ENCODE results near the gene TRIO.
"Not testable (repeated sequence)": the region's sequence is repeated elsewhere in the genome, so short reads cannot be mapped to it uniquely, and the experiment has no call there.

The TRIO gene

DNA sequence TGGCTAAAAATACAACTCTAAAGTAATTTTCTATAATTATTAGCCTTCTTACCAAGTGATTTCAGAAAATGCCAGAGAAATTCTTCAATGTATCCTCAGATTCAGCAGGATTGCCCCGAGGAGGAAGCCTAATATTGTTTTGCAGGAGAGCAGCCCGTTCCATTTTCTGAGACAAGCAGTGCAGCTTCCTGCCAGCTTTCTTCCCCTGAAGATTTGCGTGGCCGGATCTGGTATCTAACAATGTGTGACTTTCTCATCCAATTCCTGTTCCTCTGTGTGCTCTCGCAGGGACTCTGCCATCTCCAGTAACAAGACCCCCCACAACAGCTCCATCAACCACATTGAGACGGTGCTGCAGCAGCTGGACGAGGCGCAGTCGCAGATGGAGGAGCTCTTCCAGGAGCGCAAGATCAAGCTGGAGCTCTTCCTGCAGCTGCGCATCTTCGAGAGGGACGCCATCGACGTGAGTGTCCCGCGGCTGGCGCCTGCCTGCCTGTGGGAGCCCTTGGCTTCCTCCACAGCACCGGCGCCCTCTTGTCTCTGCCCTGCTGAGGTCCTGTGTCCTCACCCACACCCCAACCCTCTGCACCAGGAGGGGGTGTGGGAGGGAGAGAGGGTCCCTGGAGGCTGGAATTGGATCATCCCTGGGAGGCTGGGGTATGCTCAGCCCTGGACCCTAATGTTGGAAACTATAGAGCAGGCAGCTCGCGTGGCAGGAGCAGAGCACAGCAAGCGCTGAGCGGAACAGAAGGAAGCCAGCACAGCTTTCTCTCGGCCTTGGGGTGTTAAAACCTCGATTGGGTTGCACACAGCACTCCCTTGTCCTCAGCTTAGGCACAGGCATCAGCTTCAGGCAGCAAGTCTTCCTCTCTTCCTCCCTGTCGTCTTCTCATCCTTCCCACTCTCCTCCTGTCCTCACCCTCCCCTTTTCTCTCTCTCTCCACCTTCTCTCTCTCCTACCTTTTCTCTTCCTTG is 216.2 kb downstream of the TRIO start:
- no peak for DNase-seq (ENCODE audit: low read depth)

DNA sequence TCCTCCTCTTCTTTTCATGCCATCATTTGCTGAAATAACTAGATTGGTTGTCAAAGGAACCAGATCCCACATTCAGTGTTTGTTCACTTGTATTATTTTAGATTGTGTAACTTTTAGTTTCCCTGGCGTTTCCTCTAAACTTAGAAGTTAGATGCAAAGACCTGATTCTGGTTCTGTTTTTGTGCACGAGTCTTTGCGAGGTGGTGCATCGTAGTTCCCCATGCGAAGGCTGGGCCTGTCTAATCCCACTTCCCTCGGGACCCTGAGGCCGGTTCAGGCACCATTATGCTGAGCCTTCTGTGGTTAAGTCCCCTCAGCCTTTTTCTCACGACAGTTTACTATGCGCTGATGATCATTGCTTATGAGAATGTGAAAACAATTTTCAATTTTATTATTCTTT is 219.3 kb downstream of the TRIO start:
- DNase-seq (ENCODE audit: low read depth), result no peak

DNA sequence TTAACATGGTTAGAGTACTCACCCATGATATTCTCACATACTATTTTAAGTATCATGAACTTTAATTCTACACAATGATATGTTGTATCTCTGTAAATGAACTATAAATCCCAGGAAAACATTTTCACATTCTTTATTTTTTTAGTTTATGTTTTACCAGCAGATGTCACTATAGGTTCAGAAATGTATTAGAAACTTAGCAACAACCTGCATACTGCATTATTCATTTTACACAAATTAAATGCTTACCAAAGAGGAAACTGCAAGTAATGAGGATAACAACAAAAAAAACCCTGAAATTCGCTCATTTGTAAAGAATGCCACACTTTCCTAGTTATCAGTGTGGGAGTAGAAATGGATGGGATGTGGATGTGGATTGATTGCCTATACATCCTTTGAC is 221.0 kb downstream of the TRIO start:
- no peak for DNase-seq (ENCODE audit: low read depth)

DNA sequence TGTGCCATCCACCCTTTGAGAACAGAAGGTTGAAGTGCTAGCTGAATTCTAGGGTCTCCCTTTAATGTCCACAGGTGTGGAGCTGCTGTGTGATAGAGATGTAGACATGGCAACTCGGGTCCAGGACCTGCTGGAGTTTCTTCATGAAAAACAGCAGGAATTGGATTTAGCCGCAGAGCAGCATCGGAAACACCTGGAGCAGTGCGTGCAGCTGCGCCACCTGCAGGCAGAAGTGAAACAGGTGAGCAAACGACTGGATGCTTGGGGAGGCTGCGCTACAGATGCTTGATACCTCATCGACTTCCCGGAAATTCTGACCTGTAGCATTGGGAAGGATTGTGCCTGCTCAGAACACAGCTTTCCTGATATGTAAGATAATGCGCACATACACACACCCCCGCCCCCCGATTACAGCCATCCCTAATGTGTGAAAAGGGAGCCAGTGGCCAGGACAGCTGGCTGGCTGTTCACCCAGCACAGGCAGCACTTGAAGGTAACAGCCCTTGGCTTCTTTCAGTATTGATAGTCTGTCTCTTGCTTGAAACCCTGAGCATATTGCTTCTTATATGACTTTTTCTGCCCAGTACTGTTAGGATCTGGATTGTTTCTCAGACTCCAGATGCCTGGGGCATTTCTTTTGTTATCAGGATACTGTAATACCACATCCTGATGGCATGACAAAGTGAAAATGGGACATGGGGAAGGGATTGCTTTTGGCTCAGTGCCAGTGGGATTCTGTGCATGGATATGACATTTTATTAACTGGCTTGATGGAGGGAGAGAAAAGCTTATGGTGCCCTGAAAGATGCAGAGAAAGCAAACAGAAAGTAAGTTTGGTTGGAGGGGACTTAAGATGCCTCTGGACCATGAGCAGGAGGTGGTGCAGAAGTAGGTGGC is 221.7 kb downstream of the TRIO start:
- DNase-seq (ENCODE audit: low read depth), result no peak

DNA sequence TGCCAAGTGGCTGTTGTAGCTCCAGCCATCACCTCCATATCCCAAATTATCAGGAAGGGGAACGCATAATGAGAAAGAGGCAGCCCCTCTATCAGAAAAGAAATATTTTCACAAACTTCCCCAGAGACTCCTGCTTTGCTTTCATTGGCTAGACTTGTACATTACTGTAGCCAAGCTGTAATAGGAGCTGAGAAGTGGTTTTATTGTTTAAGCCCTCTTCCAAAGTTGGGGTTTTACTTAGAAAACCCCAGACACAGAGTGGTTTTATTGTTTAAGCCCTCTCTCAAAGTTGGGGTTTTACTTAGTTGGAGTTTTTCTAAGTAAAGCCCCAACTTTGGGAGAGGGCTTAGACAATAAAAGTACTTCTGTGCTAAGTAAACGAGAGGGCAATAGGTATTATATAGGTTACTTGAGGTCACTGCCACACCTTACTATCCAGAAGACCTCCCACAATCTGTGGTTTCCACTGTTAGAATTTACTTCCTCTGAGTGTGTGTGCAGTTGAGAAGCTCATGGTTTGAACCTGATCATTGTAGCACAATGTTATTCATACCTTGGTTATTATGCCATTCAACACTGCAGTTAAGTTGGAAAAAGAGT is 222.8 kb downstream of the TRIO start:
- DNase-seq (ENCODE audit: low read depth), result no peak

DNA sequence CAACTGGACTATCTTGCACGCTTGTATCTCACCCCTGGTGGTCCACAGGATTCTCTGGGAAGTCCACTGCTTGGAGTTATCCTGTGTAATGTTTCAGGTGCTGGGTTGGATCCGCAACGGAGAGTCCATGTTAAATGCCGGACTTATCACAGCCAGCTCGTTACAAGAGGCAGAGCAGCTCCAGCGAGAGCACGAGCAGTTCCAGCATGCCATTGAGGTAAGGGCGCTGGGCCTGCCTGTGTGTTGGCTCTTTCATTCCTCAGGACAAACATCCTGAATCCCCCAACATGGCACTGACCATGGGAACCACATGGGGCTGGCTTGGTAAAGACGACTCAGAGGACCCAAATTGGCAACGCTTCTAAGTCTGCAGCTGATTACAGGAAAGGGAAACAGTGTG is 223.6 kb downstream of the TRIO start:
- DNase-seq (ENCODE audit: low read depth), result no peak

DNA sequence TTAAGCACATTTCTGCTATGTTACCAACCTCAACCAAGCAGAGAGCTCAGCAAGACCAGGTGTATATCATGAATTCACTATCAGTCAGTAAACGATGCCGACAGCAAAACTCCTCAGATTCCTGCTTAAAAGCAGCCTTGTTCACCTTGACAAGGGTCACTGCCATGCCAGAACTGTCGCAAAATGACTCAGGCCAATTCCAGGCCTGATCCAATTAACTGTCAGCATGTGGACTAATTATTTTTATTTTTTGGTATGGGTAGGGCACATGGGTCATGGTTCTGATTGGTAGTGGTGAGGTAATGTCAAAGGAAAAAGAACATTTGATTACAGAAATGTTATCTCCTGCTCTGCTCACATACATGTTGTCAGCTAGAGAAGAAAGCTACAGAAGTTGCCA is 224.2 kb downstream of the TRIO start:
- DNase-seq (ENCODE audit: low read depth), result no peak

DNA sequence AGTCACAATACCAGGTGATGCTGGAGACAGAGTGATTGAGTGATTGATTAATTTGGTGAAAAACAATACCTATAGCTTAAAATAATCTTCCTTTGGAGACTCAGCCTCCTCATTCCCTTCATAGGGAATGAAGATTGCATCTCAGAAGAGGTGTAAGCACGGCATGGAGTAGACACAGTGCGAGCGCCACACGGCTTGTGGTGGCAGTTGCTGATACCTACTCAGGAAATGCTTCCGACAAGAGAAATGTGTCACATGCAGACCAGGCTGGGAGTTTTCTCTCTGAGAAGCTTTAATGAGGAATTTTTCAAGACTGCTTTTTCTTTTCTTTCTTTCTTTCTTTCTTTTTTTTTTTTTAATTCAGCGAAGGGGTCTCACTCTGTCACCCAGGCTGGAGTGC is 226.6 kb downstream of the TRIO start:
- no peak for DNase-seq (ENCODE audit: low read depth)

DNA sequence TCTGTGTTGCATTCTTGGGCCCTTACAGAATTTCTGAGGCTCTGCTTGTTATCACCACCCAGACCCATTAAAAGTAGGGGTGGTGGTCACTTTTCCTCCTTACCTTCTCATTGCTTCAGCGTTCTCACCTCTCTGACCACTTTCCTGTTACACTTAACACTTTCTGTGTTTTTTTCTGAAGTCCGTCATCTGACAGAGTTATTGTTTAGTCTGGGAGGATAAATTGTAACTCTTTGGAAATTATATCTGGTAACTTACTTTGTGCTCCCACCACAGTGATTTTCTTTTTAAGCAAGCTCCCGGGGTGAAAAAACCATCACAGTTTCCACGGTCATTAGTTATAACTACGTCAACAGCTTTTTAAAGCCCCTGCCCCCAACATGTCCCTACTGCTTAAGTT is 227.2 kb downstream of the TRIO start:
- no peak for DNase-seq (ENCODE audit: low read depth)

DNA sequence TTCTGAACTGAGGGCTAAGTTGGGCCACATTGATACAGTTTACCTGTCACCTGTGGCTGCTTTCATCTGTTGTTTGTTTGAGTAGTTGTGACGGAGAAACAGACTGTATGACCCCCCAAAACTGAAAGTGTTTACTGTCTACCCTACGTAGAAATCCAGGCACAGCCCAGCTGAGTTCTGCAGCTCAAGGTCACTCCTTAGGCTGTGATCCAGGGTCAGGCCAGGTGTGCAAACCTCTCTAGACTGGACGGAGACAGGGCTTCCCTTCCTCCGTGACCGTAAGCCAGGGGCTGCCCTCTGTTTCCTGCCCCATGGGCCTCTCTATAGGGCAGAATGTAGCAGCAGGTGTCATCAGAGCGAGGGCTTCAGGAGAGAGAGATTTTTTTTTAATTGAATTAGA is 230.5 kb downstream of the TRIO start:
- DNase-seq (ENCODE audit: low read depth), result no peak

DNA sequence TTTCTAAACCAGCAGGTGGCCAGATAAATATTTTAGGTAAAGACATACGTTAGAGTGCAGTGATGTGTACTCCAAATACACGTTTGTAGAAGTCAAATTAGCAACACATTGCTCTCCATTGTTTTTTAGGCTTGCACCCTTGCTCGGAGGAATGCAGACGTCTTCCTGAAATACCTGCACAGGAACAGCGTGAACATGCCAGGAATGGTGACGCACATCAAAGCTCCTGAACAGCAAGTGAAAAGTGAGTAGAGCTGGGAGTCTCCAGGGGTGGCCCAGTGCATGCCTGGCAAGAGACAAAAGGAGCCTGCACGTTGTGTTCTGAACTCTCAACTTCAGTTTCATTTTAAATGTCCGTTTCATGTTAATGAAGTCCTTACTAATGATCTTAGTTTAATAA is 231.0 kb downstream of the TRIO start:
- no peak for DNase-seq (ENCODE audit: low read depth)

DNA sequence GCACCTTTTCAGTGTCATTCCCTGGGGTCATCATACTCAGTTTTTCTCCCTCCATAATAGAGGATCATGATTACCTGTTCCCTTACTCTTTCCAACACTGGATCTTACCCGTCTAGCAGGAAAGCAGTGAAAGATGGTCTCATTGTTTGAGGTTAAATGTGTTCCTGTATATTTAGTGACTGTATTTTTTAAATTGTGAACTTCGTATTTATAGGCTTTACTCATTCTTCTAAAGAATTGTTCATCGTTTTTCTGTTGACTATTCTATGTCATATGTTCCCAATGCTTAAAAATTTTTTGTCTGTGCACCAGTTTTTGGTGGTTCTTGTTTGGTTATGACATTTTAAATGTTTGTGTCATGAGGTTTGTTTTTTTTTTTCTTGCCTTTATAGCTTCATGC is 233.6 kb downstream of the TRIO start:
- no peak for DNase-seq (ENCODE audit: low read depth)

DNA sequence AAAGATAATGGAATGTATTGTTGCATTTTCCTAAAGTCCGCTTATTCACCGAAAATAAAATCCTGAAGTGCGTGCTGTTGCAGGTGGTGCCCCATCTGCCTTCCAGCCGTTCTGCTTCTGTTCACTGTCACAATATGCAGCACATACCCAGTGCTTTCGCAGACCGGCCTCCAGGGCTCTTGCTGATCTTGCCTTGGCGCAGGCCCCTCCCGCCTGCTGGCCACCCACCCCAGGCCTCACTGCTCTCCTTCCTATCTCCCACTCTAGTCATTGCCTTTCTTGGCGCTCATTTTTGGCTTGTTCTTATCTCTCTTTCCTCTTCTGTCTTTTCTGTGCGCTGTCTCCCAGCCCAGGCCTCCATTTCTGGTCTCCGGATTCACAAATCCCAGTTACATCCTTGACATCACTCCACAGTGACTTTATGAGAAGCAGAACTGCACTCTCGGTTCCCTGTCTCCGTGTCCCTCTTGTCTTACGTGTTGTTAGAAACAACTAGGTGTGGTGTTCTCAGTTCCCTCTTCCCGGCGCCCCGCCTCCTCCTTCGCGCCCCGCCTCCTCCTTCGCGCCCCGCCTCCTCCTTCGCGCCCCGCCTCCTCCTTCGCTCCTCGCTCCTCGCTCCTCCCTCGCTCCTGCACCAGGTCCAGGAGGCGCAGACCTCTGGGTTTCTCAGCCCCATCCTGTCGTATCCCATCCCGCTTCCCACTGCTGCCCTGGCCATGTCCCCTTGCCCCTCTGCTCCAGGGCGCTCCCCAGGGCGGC is 236.8 kb downstream of the TRIO start:
- DNase-seq (ENCODE audit: low read depth), result no peak

DNA sequence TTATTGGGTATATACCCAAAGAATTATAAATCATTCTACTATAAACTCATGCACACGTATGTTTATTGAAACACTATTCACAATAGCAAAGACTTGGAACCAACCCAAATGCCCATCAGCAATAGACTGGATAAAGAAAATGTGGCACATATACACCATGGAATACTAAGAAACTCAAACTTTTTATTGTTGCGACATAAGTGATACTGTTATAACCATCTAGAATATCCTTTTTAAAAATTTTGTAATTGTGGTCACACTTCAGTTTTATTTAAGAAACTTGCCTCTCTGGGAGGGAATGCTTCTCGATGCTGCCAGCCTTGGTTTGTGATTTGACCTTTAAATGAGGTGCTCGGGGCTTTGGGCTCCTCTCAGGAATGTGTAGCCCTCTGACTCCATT is 237.6 kb downstream of the TRIO start:
- DNase-seq (ENCODE audit: low read depth), result no peak

DNA sequence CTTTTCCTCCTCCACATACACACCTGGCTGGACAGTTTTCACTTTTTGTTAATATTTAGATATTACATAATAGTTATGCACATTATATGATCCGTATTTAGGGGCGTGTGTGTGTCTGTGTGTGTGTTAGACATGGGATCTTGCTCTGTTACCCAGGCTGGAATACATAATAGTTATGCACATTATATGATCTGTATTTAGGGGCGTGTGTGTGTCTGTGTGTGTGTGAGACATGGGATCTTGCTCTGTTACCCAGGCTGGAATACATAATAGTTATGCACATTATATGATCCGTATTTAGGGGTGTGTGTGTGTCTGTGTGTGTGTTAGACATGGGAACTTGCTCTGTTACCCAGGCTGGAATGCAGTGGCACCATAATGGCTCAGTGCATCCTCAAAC is 239.5 kb downstream of the TRIO start:
- no peak for DNase-seq (ENCODE audit: low read depth)

DNA sequence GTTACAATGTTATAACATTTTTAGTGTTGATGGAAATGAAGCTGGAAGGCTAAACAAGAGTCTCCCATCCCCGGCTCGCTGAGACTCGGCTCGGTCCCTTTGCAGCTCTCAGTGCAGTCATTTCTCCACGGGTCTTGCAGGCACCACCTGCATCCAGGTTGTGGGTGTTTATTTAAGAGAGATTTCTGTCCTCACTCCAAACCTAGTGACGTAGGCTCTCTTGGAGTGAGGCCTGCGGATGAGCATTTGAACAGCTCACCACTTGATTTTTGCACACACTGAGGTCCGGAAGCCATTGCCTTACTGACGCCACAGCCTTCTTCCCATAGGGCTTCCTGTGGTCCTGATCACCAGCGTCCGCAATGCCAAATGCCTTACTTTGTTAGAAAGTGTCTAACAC is 240.8 kb downstream of the TRIO start:
- DNase-seq (ENCODE audit: low read depth), result no peak

DNA sequence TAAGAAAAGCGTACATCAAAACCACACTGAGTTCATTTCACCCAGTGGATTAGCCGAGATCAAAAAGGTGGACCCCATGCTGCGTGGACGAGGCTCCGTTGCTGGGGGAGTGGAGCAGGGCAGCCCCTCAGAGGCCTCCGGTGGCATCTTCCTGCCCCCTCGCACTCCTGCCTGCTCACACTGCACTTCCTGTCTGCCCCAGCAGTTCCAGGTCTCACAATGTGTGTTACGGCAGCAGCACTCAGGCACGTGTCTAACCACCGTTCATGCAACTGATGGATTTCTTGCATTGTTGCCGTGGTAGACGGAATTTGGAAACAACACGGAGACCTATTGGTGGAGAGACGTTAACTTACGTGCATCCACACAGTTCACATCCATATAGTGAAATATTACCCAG is 241.9 kb downstream of the TRIO start:
- DNase-seq (ENCODE audit: low read depth), result no peak

DNA sequence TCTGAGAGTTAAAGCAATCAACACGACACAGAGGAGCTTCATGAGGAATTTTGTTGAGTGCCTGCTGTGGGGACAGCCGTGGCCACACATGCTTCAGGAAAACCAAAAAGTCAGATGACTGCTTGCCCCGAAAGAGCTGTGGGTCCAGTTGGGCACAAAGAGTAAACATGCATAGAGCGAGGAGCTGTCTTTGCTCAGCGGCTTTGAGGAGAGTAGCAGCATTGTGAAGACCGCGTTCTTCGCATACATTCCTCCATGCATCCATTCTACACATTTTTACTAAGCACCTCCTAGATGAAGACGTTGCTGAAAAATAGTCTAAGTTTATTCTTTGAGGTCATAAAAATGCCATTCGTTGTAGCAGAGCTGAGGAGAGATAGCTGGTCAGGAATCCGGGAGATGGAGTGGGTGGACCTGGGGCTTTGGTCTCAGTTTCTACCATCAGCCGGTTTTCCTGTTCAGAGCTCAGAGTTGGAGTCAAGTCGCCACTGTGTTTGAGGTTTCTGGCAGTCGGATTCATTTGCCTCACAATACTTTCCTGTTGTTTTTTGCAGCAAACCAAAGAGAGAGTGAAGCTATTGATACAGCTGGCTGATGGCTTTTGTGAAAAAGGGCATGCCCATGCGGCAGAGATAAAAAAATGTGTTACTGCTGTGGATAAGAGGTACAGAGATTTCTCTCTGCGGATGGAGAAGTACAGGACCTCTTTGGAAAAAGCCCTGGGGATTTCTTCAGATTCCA is 243.9 kb downstream of the TRIO start:
- no peak for DNase-seq (ENCODE audit: low read depth)

DNA sequence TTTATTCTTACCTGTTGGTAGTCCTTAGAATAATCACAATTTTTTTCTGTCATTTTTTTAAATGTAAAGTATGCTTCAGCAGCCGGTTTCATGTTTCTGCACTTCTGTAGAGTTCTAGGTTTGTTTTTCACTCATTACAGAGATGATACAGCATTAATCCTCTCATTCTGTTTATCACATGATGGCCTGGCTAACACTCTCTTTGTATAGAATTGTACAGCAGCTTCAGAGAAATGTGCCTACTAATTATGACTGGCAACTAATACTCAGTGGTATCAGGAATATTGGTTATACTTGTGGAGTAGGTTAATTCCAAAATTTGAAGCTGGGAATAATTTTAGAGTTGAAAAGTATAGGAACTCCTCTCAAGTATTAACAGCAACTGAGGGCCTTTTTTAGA is 245.6 kb downstream of the TRIO start:
- DNase-seq (ENCODE audit: low read depth), result no peak

DNA sequence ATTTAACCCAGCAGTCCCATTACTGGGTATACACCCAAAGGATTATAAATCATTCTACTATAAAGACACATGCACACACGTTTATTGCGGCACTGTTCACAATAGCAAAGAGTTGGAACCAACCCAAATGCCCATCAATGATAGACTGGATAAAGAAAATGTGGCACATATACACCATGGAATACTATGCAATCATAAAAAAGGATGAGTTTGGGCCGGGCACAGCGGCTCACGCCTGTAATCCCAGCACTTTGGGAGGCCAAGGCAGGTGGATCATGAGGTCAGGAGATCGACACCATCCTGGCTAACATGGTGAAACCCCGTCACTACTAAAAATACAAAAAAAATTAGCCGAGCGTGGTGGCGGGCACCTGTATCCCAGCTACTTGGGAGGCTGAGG is 249.4 kb downstream of the TRIO start:
- not testable (repeated sequence) for DNase-seq (ENCODE audit: low read depth)

DNA sequence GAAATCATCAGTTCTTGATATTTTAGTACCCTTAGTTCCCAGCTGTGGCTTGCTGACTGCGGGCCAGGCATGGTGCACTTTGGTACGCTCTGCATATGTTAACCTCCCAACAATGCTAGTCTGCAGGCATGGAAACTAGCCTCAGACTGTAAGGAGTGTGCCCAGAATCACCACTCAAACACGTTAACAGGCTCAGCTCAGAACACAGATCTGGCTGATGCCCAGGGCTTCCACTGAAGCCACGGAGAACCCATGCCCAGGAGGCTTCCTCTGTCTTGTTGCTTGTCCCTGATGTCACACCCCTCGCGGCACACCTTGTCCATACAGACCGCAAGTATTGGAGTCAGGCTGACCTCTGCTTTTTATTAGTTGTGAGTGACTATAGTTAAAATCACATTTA is 251.2 kb downstream of the TRIO start:
- no peak for DNase-seq (ENCODE audit: low read depth)
